Osteocyte (in vitro differentiated cells): ENCODE data around the gene MOV10L1. TPM values are rescaled to one million over a fixed set of nuclear protein-coding genes. Genes with fewer than 3 reads are reported as not detected.

Experiments
- DNase-seq: peaks from one replicate; pipeline ENCODE4 v3.0.0; 2021; ENCODE audit warnings: mixed read lengths; ENCODE audit not compliant: unreplicated experiment; ENCODE audit errors: extremely low spot score
- H3K27ac Mint-ChIP-seq: one replicate; pipeline ENCODE4 v1.8.0; 2021; ENCODE audit warnings: mild to moderate bottlenecking, mixed read lengths; ENCODE audit not compliant: unreplicated experiment
- H3K27me3 Mint-ChIP-seq: one replicate; pipeline ENCODE4 v1.8.0; 2021; ENCODE audit warnings: mixed read lengths; ENCODE audit not compliant: unreplicated experiment
- H3K36me3 Mint-ChIP-seq: one replicate; pipeline ENCODE4 v1.8.0; 2021; ENCODE audit warnings: mixed read lengths; ENCODE audit not compliant: unreplicated experiment
- H3K4me1 Mint-ChIP-seq: one replicate; pipeline ENCODE4 v1.8.0; 2021; ENCODE audit warnings: mixed read lengths; ENCODE audit not compliant: unreplicated experiment
- H3K4me3 Mint-ChIP-seq: one replicate; pipeline ENCODE4 v1.8.0; 2021; ENCODE audit warnings: mild to moderate bottlenecking, moderate library complexity, mixed read lengths; ENCODE audit not compliant: unreplicated experiment
- H3K9me3 Mint-ChIP-seq: one replicate; pipeline ENCODE4 v1.8.0; 2021; ENCODE audit warnings: mixed read lengths; ENCODE audit not compliant: unreplicated experiment
- CTCF ChIP-seq: fragments of 200-600 bp; sonication (generic); IDR thresholded peaks from 2 replicates; pipeline ENCODE4 v1.5.0; 2021; ENCODE audit warnings: antibody characterized with exemption, mild to moderate bottlenecking, moderate library complexity
- total RNA-seq: library from RNA; stranded (reverse); gene quantifications from 2 replicates; pipeline ENCODE4 v1.2.1, GENCODE V29; 2021

Gene MOV10L1
- total RNA-seq, 1 donor from 2014 or later: 1.4 TPM

GRCh38 chr22:50107529-50107928 lies 17.7 kb downstream of the MOV10L1 start:
- no peaks in the 10 kb centered on the region for H3K27me3 Mint-ChIP-seq
- no peak overlapping the region for H3K4me3 Mint-ChIP-seq
- H3K4me1 Mint-ChIP-seq: peaks cover 22% of the 10 kb centered on the region
- no peaks in the 10 kb centered on the region for H3K9me3 Mint-ChIP-seq
- no peak overlapping the region for H3K27ac Mint-ChIP-seq
- no peak for DNase-seq
- H3K36me3 Mint-ChIP-seq: no peaks in the 10 kb centered on the region
- TF ChIP-seq CTCF: no peak

GRCh38 chr22:50111056-50111455 lies 21.2 kb downstream of the MOV10L1 start:
- no peak for TF ChIP-seq CTCF
- Mint-ChIP-seq H3K36me3 (no peaks in the 10 kb centered on the region), H3K4me3 (no peak overlapping the region), H3K27me3 (no peaks in the 10 kb centered on the region), H3K4me1 (peaks cover 46% of the 10 kb centered on the region), H3K9me3 (no peaks in the 10 kb centered on the region), H3K27ac (no peak overlapping the region)
- no peak for DNase-seq

GRCh38 chr22:50112151-50113118 lies 22.6 kb downstream of the MOV10L1 start:
- Mint-ChIP-seq H3K4me3 (no peak overlapping the region), H3K9me3 (no peaks in the 10 kb centered on the region), H3K27me3 (no peaks in the 10 kb centered on the region), H3K4me1 (peaks cover 46% of the 10 kb centered on the region), H3K36me3 (no peaks in the 10 kb centered on the region), H3K27ac (peak overlapping the region; percentile 89)
- TF ChIP-seq CTCF: no peak
- no peak for DNase-seq

GRCh38 chr22:50114221-50115021 lies 24.6 kb downstream of the MOV10L1 start:
- H3K36me3 Mint-ChIP-seq: no peaks in the 10 kb centered on the region
- peak overlapping the region; percentile 89 for H3K27ac Mint-ChIP-seq
- no peak for DNase-seq
- H3K4me1 Mint-ChIP-seq: peaks cover 52% of the 10 kb centered on the region
- H3K4me3 Mint-ChIP-seq: peak overlapping the region; percentile 55
- no peaks in the 10 kb centered on the region for H3K9me3 Mint-ChIP-seq
- H3K27me3 Mint-ChIP-seq: no peaks in the 10 kb centered on the region
- TF ChIP-seq CTCF: no peak

GRCh38 chr22:50115693-50116092 lies 25.9 kb downstream of the MOV10L1 start:
- Mint-ChIP-seq H3K36me3 (no peaks in the 10 kb centered on the region), H3K9me3 (no peaks in the 10 kb centered on the region), H3K4me1 (peaks cover 58% of the 10 kb centered on the region), H3K27ac (peak overlapping the region; percentile 70), H3K4me3 (no peak overlapping the region), H3K27me3 (no peaks in the 10 kb centered on the region)
- TF ChIP-seq CTCF: no peak
- no peak for DNase-seq
